IMR-90 (cell line): ENCODE data around the gene ROR2. TPM values are rescaled to one million over a fixed set of nuclear protein-coding genes. Genes with fewer than 3 reads are reported as not detected.

Source experiments
- ATAC-seq: fragments of 200-7000 bp; cut with Tn5 transposase; 2 replicates; pipeline ENCODE4 v1.9.1; 2020; ENCODE audit warnings: low read depth, mild to moderate bottlenecking, moderate library complexity
- BruUV-seq: library from RNA; stranded (reverse); fragments of 400-500 nt; replicated peaks from 2 replicates; lab custom pipeline; 2021; lab: Mats Ljungman, UMichigan
- CTCF ChIA-PET: fragments of 300-600 bp; formaldehyde crosslinking; extraction: SDS; loops from one replicate; lab custom pipeline; 2021; ENCODE audit warnings: antibody characterized with exemption; lab: Yijun Ruan, JAX
- POLR2A ChIA-PET: fragments of 300-600 bp; sonication (Branson Sonifier 250); formaldehyde crosslinking; loops from one replicate; lab custom pipeline; 2022; ENCODE audit warnings: antibody characterized with exemption; ENCODE audit not compliant: unreplicated experiment; lab: Charles Lee
- DNase-seq: peaks from one replicate; pipeline ENCODE4 v3.0.0; 2013
- H2AFZ ChIP-seq: replicated peaks from 2 replicates; pipeline ENCODE3; 2013; ENCODE audit warnings: low read length, mild to moderate bottlenecking; ENCODE audit not compliant: poor library complexity
- H2AK5ac ChIP-seq: 2 replicates; pipeline ENCODE4 v1.6.1; 2013; ENCODE audit warnings: low read depth, low read length, inconsistent platforms
- H2AK9ac ChIP-seq: replicated peaks from 2 replicates; pipeline ENCODE3; 2013; ENCODE audit warnings: mild to moderate bottlenecking, low read depth, low read length, moderate library complexity; ENCODE audit not compliant: poor library complexity
- H2BK120ac ChIP-seq: 2 replicates; pipeline ENCODE4 v1.6.1; 2013; ENCODE audit warnings: low read depth, low read length, inconsistent platforms
- H2BK15ac ChIP-seq: 3 replicates; pipeline ENCODE4 v1.6.1; 2013; ENCODE audit warnings: low read depth, low read length, inconsistent platforms
- H2BK20ac ChIP-seq: 2 replicates; pipeline ENCODE4 v1.6.1; 2013; ENCODE audit warnings: low read depth, mild to moderate bottlenecking, inconsistent platforms, low read length, moderate library complexity
- H2BK5ac ChIP-seq: 2 replicates; pipeline ENCODE4 v1.6.1; 2013; ENCODE audit warnings: mild to moderate bottlenecking, low read depth, low read length, inconsistent platforms; ENCODE audit not compliant: poor library complexity, severe bottlenecking
- H3K14ac ChIP-seq: replicated peaks from 2 replicates; pipeline ENCODE4 v1.6.1; 2013; ENCODE audit warnings: low read depth, low read length, inconsistent platforms
- H3K18ac ChIP-seq: 2 replicates; pipeline ENCODE4 v1.6.1; 2013; ENCODE audit warnings: low read depth, low read length, control low read depth
- H3K23ac ChIP-seq: 2 replicates; pipeline ENCODE4 v1.6.1; 2013; ENCODE audit warnings: low read depth, low read length, inconsistent platforms
- H3K27ac ChIP-seq: 2 replicates; pipeline ENCODE4 v1.5.1; 2013; ENCODE audit warnings: mild to moderate bottlenecking, control low read depth, low read length; ENCODE audit not compliant: insufficient read depth
- H3K27me3 ChIP-seq: 2 replicates; pipeline ENCODE4 v1.6.1; 2013; ENCODE audit warnings: low read length; ENCODE audit not compliant: control insufficient read depth, insufficient read depth
- H3K36me3 ChIP-seq: 2 replicates; pipeline ENCODE4 v1.6.1; 2013; ENCODE audit warnings: low read length, mixed read lengths; ENCODE audit not compliant: control insufficient read depth, insufficient read depth
- H3K4ac ChIP-seq: 2 replicates; pipeline ENCODE4 v1.6.1; 2013; ENCODE audit warnings: low read depth, low read length, inconsistent platforms
- H3K4me1 ChIP-seq: 2 replicates; pipeline ENCODE4 v1.6.1; 2013; ENCODE audit warnings: low read length, mixed read lengths; ENCODE audit not compliant: control insufficient read depth, insufficient read depth
- H3K4me2 ChIP-seq: 2 replicates; pipeline ENCODE4 v1.6.1; 2013; ENCODE audit warnings: low read depth, mild to moderate bottlenecking, control low read depth, low read length, moderate library complexity
- H3K4me3 ChIP-seq: 2 replicates; pipeline ENCODE4 v1.5.1; 2013; ENCODE audit warnings: low read depth, mild to moderate bottlenecking, control low read depth, low read length, moderate library complexity; ENCODE audit not compliant: insufficient read depth
- H3K56ac ChIP-seq: 2 replicates; pipeline ENCODE4 v1.6.1; 2013; ENCODE audit warnings: low read length, inconsistent platforms; ENCODE audit not compliant: insufficient read depth; ENCODE audit errors: extremely low read depth
- H3K79me1 ChIP-seq, 2 experiments: 2 replicates each; pipeline ENCODE4 v1.6.1; 2013; ENCODE audit warnings: low read length in 2 of 2, inconsistent platforms in 1 of 2, low read depth in 1 of 2
- H3K9ac ChIP-seq: 2 replicates; pipeline ENCODE4 v1.6.1; 2013; ENCODE audit warnings: low read depth, low read length, control low read depth
- H3K9me1 ChIP-seq: 2 replicates; pipeline ENCODE4 v1.6.1; 2013; ENCODE audit warnings: low read length, inconsistent platforms; ENCODE audit not compliant: insufficient read depth
- H3K9me3 ChIP-seq: 2 replicates; pipeline ENCODE4 v1.6.1; 2013; ENCODE audit warnings: low read length; ENCODE audit not compliant: control insufficient read depth, insufficient read depth
- H4K20me1 ChIP-seq: 2 replicates; pipeline ENCODE4 v1.6.1; 2013; ENCODE audit warnings: low read length, inconsistent platforms; ENCODE audit not compliant: insufficient read depth
- H4K5ac ChIP-seq: 2 replicates; pipeline ENCODE4 v1.6.1; 2013; ENCODE audit warnings: mild to moderate bottlenecking, low read depth, low read length, control low read depth
- H4K8ac ChIP-seq, 2 experiments: 2 replicates each; pipeline ENCODE4 v1.6.1; 2013; ENCODE audit warnings: low read depth in 2 of 2, low read length in 2 of 2, control low read depth in 1 of 2, inconsistent platforms in 1 of 2
- H4K91ac ChIP-seq: 2 replicates; pipeline ENCODE4 v1.6.1; 2013; ENCODE audit warnings: low read depth, low read length, inconsistent platforms; ENCODE audit not compliant: insufficient read depth
- BHLHE40 ChIP-seq: fragments of 150-350 bp; IDR thresholded peaks from 2 replicates; pipeline ENCODE4 v1.6.1; 2016; ENCODE audit warnings: mild to moderate bottlenecking, low read depth, low read length
- CEBPB ChIP-seq: IDR thresholded peaks from 2 replicates; pipeline ENCODE4 v1.6.1; 2012; ENCODE audit warnings: low read depth, low read length, improper control_type of control experiment
- CHD1 ChIP-seq: IDR thresholded peaks from 2 replicates; pipeline ENCODE4 v1.6.1; 2012; ENCODE audit warnings: low read depth, low read length, improper control_type of control experiment
- CTCF ChIP-seq: conservative IDR thresholded peaks from 2 replicates; pipeline ENCODE4 v1.5.1; 2012; ENCODE audit warnings: mild to moderate bottlenecking, low read depth, low read length, improper control_type of control experiment
- ELK1 ChIP-seq: fragments of 150-350 bp; IDR thresholded peaks from 2 replicates; pipeline ENCODE4 v1.6.1; 2016; ENCODE audit warnings: low read depth, mild to moderate bottlenecking, low read length, moderate library complexity, borderline replicate concordance
- FOS ChIP-seq: fragments of 150-350 bp; IDR thresholded peaks from 2 replicates; pipeline ENCODE4 v1.6.1; 2016; ENCODE audit warnings: low read depth, low read length
- MAFK ChIP-seq: IDR thresholded peaks from 2 replicates; pipeline ENCODE4 v1.6.1; 2012; ENCODE audit warnings: low read depth, low read length, improper control_type of control experiment
- MAZ ChIP-seq: IDR thresholded peaks from 2 replicates; pipeline ENCODE4 v1.6.1; 2012; ENCODE audit warnings: low read depth, mild to moderate bottlenecking, low read length, improper control_type of control experiment, moderate library complexity, borderline replicate concordance
- MXI1 ChIP-seq: IDR thresholded peaks from 2 replicates; pipeline ENCODE4 v1.6.1; 2012; ENCODE audit warnings: low read depth, mild to moderate bottlenecking, low read length, moderate library complexity, borderline replicate concordance
- NFE2L2 ChIP-seq: fragments of 150-350 bp; IDR thresholded peaks from 2 replicates; pipeline ENCODE4 v1.6.1; 2016; ENCODE audit warnings: low read depth, mild to moderate bottlenecking, low read length
- POLR2A ChIP-seq: IDR thresholded peaks from 2 replicates; pipeline ENCODE4 v1.6.1; 2012; ENCODE audit warnings: mild to moderate bottlenecking, low read depth, low read length
- RAD21 ChIP-seq: IDR thresholded peaks from 2 replicates; pipeline ENCODE4 v1.6.1; 2012; ENCODE audit warnings: low read length, improper control_type of control experiment
- RCOR1 ChIP-seq: IDR thresholded peaks from 2 replicates; pipeline ENCODE4 v1.6.1; 2012; ENCODE audit warnings: mild to moderate bottlenecking, low read length, improper control_type of control experiment; ENCODE audit not compliant: insufficient replicate concordance
- RFX5 ChIP-seq: IDR thresholded peaks from 2 replicates; pipeline ENCODE4 v1.8.0; 2012; ENCODE audit warnings: low read depth, mild to moderate bottlenecking, low read length, moderate library complexity
- SMC3 ChIP-seq: fragments of 150-350 bp; IDR thresholded peaks from 2 replicates; pipeline ENCODE4 v1.6.1; 2016; ENCODE audit warnings: low read depth, mild to moderate bottlenecking, antibody characterized with exemption, low read length, moderate library complexity
- USF2 ChIP-seq: fragments of 150-350 bp; IDR thresholded peaks from 2 replicates; pipeline ENCODE4 v1.6.1; 2017; ENCODE audit warnings: mild to moderate bottlenecking, antibody characterized with exemption, low read length, low read depth
- WGBS, 2 experiments: methylation state at CpG; one replicate each; pipeline versions ENCODE4 v1.1.5 to v1.1.7; 2013; ENCODE audit warnings: missing lambda C conversion rate in 2 of 2; ENCODE audit not compliant: insufficient read length in 1 of 2; ENCODE audit errors: extremely low coverage in 2 of 2; 5-methylcytosine and 5-hydroxymethylcytosine counted together
- dilution Hi-C: fragments of 300-500 bp; cut with HindIII; formaldehyde crosslinking; loops from one replicate; pipeline ENCODE4 v1.14.3; 2018; ENCODE audit warnings: low sequenced_read_pairs; ENCODE audit not compliant: unreplicated experiment
- in situ Hi-C: fragments of 300-500 bp; cut with MboI; formaldehyde crosslinking; loops from 3 replicates; pipeline ENCODE4 v1.14.3; 2019; ENCODE audit warnings: low sequenced_read_pairs, inconsistent platforms, mixed read lengths
- intact Hi-C: fragments of 100-400 bp; cut with micrococcal nuclease; formaldehyde crosslinking; loops from 2 replicates; pipeline ENCODE4 v1.10.0; 2022
- polyA plus RNA-seq, 3 experiments: library from polyadenylated mRNA; depleted of rRNA; stranded (reverse); fragments of >200 nt; gene quantifications; 2 replicates each; pipeline ENCODE4 v1.2.3, GENCODE V29; 2012; ENCODE audit warnings: low replicate concordance in 1 of 3
- total RNA-seq: library from RNA; depleted of rRNA; stranded (reverse); fragments of >200 nt; gene quantifications from 2 replicates; pipeline ENCODE4 v1.2.3, GENCODE V29; 2012

Gene ROR2
- total and polyA plus RNA-seq, 2 of the 4 experiments (the other 2 are of a cell fraction) = 2.3 to 4.8 TPM

GRCh38 chr9:91891915-91892314, 58.1 kb downstream of the ROR2 start:
- Histone ChIP-seq H2BK15ac (no peak overlapping the region), H3K14ac (no peak overlapping the region), H3K4me3 (no peak overlapping the region), H4K20me1 (0 out of 2 replicates have a peak, but pooled peaks cover 2% of the 10 kb centered on the region), H2AFZ (no peak overlapping the region), H2BK120ac (no peak overlapping the region), H3K27ac (no peak overlapping the region), H3K4ac (no peak overlapping the region), H3K9ac (no peak overlapping the region), H2AK5ac (0 out of 2 replicates have a peak overlapping the region, but pooled peaks have one; percentile 0), H4K8ac (no peak overlapping the region), H3K79me1 (peaks cover 0 to 3% of the 10 kb centered on the region in 2 experiments; a peak in 1 of 4 replicates), H4K5ac (no peak overlapping the region), H3K56ac (no peak overlapping the region), H3K36me3 (no peaks in the 10 kb centered on the region; the same call in 1 of the 2 replicates), H3K4me1 (peaks cover 18% of the 10 kb centered on the region), H3K9me1 (peaks cover 5% of the 10 kb centered on the region), H3K23ac (no peak overlapping the region), H3K18ac (no peak overlapping the region), H3K27me3 (no peaks in the 10 kb centered on the region), H4K91ac (no peak overlapping the region), H3K4me2 (no peak overlapping the region), H2BK20ac (no peak overlapping the region), H3K9me3 (no peaks in the 10 kb centered on the region), H2AK9ac (no peak overlapping the region), H2BK5ac (no peak overlapping the region)
- CTCF ChIA-PET = interaction anchor here (0.6 kb wide), 1 partner anchor 32 kb away, joined by 4 read pairs; no protein-coding TSS in a partner anchor
- BruUV-seq = no TSS peak
- dilution Hi-C loops (no loop called here), intact Hi-C loops (no loop called here), in situ Hi-C loops (no loop called here)
- ATAC-seq (no peak), DNase-seq (no peak)
- WGBS, 2 experiments = no CpG with 5 or more reads among the region's 6 CpGs
- POLR2A ChIA-PET = no interaction called here
- TF ChIP-seq MAFK (no peak), CEBPB (no peak), RAD21 (no peak), CTCF (no peak), RCOR1 (no peak), RFX5 (no peak), BHLHE40 (no peak), MXI1 (no peak), ELK1 (no peak), SMC3 (no peak), MAZ (no peak), NFE2L2 (no peak), USF2 (no peak), POLR2A (no peak), FOS (no peak), CHD1 (no peak)
